ENCODE data around the gene LRRK2. TPM values are rescaled to one million over a fixed set of nuclear protein-coding genes. Genes with fewer than 3 reads are reported as not detected.
A peak's percentile ranks its signal among the peaks of the same experiment; 100 is the strongest.

The LRRK2 gene
- under 1 TPM; 0.23 to 0.80 TPM for total RNA-seq

DNA sequence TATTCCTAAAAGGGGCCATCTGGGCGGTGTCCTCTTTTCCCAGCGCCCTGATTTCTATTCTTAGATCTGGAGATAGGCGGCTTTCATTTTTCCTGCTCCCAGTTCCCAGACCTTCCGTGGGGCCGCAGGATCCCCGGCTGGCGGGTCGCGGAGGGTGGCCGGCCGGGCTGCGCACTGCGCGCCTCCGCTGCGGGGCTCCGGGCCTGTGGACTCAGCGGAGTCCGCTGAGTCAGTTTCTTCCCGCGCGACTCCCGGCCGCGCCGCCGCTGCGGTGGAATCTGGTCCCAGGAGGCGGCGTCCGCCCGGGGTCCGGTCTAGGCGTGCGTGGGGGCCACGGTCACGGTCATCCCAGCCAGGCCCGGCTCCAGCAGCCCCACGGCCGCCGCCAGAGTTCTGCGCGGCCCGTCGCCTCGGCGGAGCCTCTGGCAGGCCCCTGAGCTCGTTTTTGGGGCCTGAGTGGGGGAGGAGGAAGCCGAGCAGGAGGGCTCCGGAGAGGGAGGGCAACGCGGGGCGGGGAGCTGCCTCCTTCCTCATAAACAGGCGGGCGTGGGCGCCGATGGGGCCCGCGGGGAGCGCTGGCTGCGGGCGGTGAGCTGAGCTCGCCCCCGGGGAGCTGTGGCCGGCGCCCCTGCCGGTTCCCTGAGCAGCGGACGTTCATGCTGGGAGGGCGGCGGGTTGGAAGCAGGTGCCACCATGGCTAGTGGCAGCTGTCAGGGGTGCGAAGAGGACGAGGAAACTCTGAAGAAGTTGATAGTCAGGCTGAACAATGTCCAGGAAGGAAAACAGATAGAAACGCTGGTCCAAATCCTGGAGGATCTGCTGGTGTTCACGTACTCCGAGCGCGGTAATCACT is at the start of gene LRRK2:
TSS of gene LRRK2 (plus strand) at position 559 of the 853 bp plus-strand sequence. CDS start at position 694, 135 bp downstream.
- Mint-ChIP-seq H3K27ac (peak within 1 kb of the TSS; percentile 7), H3K36me3 (peaks cover 2% of the 10 kb centered on the region)
- CTCF ChIA-PET: interaction anchor here (0.7 to 1.5 kb wide), 2 partner anchors 13 to 71 kb away, joined by 3 read pairs; no protein-coding TSS in a partner anchor

DNA sequence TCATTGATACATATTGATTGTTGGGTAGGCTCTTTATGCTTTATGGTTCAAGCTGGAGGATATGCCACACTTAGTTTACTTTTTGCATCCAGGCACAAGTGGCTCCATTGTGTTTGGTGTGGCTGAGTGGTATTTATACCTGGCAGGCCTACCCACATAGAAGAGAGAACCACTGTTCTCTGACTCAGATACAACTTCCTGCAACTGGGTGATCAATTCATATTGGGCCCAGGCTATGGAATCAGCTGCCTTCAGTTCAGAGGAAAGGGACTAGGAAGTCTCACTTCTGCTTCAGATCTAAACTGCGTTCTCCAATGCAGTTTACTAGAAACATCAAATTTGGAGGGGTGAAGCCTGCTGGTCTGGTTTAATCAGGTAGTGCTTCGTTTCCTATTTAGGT is 49.8 kb upstream of the LRRK2 start:
- no peaks in the 10 kb centered on the region for H3K36me3 Mint-ChIP-seq
- H3K4me3 Mint-ChIP-seq: no peak overlapping the region
- ATAC-seq (no peak), DNase-seq (no peak)
- CTCF ChIA-PET: no interaction called here
- H3K9me3 Mint-ChIP-seq (ENCODE audit: low read depth): no peaks in the 10 kb centered on the region
- H3K27ac Mint-ChIP-seq: no peak overlapping the region
- H3K4me1 Mint-ChIP-seq: peaks cover 3% of the 10 kb centered on the region
- H3K27me3 Mint-ChIP-seq: peaks cover 2% of the 10 kb centered on the region

More for the DNA sequence above, at the start of gene LRRK2:
- Mint-ChIP-seq H3K4me1 (peaks cover 17% of the 10 kb centered on the region), H3K9me3 (ENCODE audit: low read depth) (no peaks in the 10 kb centered on the region), H3K4me3 (peak within 1 kb of the TSS; percentile 50), H3K27me3 (peaks cover 29% of the 10 kb centered on the region)
- DNase-seq: peak; percentile 67
- ATAC-seq: peak; percentile 87

DNA sequence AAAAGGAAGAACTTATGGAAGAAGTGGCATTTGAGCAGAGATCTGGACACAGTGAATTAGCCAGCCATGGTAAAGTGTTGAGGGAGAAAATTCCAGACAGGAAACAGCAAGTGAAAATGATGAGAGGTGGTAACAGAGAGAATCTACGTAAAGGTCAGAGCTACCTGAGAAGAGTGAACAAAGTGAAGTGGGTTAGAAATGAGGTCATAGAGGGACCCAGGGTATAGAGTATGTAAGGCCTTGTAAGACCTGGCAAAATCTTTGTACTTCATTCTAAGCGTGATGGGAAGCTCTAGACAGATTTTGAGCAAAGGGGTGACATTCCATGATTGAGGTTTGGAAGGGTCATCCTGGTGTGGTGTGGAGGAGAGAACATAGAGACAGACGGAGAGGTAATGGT is 49.3 kb upstream of the LRRK2 start:
- H3K27me3 Mint-ChIP-seq: peaks cover 2% of the 10 kb centered on the region
- CTCF ChIA-PET: no interaction called here
- ATAC-seq (no peak), DNase-seq (no peak)
- no peak overlapping the region for H3K4me3 Mint-ChIP-seq
- no peaks in the 10 kb centered on the region for H3K36me3 Mint-ChIP-seq
- peaks cover 3% of the 10 kb centered on the region for H3K4me1 Mint-ChIP-seq
- no peak overlapping the region for H3K27ac Mint-ChIP-seq
- peaks cover 3% of the 10 kb centered on the region for H3K9me3 Mint-ChIP-seq (ENCODE audit: low read depth)

DNA sequence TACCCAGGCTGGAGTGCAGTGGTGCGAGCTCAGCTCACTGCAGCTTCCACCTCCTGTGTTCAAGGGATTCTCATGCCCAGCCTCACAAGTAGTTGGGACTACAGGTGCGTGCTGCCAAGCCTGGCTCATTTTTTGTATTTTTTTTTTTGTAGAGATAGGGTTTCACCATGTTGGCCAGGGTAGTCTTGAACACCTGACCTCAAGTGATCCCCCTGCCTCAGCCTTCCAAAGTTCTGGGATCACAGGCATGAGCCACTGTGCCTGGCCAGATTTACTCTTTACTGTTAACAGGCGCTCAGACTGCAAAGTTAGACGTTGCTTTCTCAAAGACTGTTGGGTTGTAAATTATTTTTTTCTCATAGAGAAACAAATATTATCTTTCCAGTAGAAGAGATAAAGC is 46.1 kb upstream of the LRRK2 start:
- H3K9me3 Mint-ChIP-seq (ENCODE audit: low read depth): peaks cover 3% of the 10 kb centered on the region
- ATAC-seq (no peak), DNase-seq (no peak)
- no peaks in the 10 kb centered on the region for H3K27me3 Mint-ChIP-seq
- H3K36me3 Mint-ChIP-seq: no peaks in the 10 kb centered on the region
- H3K27ac Mint-ChIP-seq: no peak overlapping the region
- CTCF ChIA-PET: no interaction called here
- no peak overlapping the region for H3K4me3 Mint-ChIP-seq
- peaks cover 5% of the 10 kb centered on the region for H3K4me1 Mint-ChIP-seq

DNA sequence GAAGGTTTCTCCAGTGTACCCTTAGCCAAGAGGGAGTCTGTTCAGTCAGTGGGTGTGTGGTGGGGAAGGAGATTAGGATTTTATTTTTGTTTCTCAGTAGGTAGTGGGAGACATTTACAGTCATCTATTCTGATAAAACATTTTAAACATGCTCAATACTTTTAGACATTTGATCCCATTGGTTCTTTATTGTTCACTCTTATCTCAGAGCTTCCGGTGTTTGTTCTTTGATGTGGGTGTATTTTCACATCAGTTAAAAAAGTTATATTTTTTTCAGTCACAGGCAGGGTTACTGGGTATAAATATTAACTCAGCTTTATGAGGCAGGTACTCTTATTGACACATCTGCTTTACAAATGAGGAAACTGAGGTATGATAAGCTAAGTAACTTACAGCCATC is 43.3 kb upstream of the LRRK2 start:
- no peak for ATAC-seq
- CTCF ChIA-PET: no interaction called here
- H3K4me3 Mint-ChIP-seq: no peak overlapping the region
- H3K36me3 Mint-ChIP-seq: no peaks in the 10 kb centered on the region
- peaks cover 3% of the 10 kb centered on the region for H3K9me3 Mint-ChIP-seq (ENCODE audit: low read depth)
- no peak overlapping the region for H3K27ac Mint-ChIP-seq
- H3K27me3 Mint-ChIP-seq: peaks cover under 1% of the 10 kb centered on the region
- no peak for DNase-seq
- peaks cover 5% of the 10 kb centered on the region for H3K4me1 Mint-ChIP-seq

DNA sequence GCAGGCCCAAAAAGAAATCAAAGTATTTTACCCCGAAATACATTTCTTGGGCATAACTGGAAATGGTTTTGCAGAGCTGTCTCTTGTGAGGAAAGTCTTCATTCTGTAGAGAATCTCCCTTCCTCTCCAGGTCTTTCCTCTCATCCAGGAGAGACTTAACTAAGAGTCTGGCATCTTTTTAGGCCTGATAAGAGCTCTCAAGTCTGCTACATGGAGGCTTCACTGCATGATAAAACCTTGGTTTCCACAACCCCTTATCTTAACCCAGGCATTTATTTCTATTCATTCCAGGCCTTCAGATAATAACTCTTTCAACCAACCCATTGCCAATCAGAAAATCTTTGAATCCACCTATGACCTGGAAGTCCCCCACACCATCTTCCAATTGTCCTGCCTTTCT is 41.1 kb upstream of the LRRK2 start:
- CTCF ChIA-PET: interaction anchor here (1.2 kb wide), 1 partner anchor 25 kb away, joined by 3 read pairs; no protein-coding TSS in a partner anchor
- H3K9me3 Mint-ChIP-seq (ENCODE audit: low read depth): peaks cover 6% of the 10 kb centered on the region
- H3K36me3 Mint-ChIP-seq: peaks cover 1% of the 10 kb centered on the region
- peaks cover 6% of the 10 kb centered on the region for H3K27me3 Mint-ChIP-seq
- H3K4me1 Mint-ChIP-seq: peaks cover 5% of the 10 kb centered on the region
- DNase-seq: no peak
- no peak overlapping the region for H3K4me3 Mint-ChIP-seq
- H3K27ac Mint-ChIP-seq: no peak overlapping the region
- no peak for ATAC-seq

DNA sequence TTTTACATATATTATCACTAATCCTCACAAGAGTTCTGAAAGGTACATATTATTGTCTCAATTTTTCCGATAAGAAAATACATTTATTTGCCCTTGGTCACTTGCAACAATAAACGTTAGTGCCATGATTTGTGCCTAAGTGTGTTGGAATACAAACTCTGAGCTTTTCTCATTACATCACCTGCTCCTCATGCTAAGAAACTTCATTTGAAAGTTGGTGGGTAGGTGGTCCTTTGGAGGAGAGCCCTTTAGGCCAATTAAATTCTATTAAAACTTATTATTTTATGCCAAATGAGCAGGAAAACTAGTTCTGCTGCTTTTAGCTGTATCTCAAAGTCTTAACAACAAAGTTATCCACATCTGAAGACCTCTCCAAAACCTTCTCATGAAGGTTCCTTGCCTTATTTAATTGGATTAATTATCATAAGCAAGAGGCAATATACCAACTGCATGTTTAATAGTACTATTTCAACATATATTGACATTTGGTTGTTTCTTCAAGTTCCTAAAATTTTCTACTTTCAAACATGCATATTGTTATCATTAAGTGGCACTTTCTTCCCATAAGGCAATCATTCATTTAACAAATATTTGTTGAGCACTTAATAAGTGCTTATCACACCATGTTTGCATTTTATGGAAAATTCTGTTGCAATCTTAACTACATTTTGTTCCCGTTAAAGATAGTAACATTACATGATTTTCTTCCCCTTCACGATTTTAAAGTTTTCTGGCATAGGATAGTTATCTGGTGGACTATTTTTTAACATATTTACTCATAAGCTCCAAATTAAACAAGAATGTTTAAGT is 40.1 kb upstream of the LRRK2 start:
- DNase-seq (no peak), ATAC-seq (no peak)
- Mint-ChIP-seq H3K36me3 (peaks cover 3% of the 10 kb centered on the region), H3K4me3 (no peak overlapping the region), H3K4me1 (peaks cover 4% of the 10 kb centered on the region), H3K27me3 (peaks cover 6% of the 10 kb centered on the region), H3K27ac (no peak overlapping the region), H3K9me3 (ENCODE audit: low read depth) (peaks cover 7% of the 10 kb centered on the region)
- CTCF ChIA-PET: interaction anchor here (1.2 kb wide), 1 partner anchor 26 kb away, joined by 3 read pairs; no protein-coding TSS in a partner anchor

DNA sequence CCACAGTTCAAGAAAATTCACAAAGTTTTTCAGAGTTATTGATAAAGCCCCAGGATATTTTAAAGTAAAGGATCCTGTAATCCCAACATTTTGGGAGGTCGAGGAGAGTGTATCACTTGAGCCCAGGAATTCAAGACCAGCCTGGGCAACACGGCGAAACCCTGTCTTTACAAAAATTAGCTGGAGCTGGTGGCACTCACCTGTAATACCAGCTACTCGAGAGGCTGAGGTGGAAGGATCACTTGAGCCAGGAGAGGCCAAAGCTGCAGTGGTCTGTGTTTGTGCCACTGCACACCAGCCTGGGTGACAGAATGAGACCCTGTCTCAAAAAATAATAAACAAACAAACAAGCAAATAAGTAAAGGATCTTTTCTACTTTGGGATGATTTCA is 39.5 kb upstream of the LRRK2 start:
- CTCF ChIA-PET: no interaction called here
- no peak for ATAC-seq

DNA sequence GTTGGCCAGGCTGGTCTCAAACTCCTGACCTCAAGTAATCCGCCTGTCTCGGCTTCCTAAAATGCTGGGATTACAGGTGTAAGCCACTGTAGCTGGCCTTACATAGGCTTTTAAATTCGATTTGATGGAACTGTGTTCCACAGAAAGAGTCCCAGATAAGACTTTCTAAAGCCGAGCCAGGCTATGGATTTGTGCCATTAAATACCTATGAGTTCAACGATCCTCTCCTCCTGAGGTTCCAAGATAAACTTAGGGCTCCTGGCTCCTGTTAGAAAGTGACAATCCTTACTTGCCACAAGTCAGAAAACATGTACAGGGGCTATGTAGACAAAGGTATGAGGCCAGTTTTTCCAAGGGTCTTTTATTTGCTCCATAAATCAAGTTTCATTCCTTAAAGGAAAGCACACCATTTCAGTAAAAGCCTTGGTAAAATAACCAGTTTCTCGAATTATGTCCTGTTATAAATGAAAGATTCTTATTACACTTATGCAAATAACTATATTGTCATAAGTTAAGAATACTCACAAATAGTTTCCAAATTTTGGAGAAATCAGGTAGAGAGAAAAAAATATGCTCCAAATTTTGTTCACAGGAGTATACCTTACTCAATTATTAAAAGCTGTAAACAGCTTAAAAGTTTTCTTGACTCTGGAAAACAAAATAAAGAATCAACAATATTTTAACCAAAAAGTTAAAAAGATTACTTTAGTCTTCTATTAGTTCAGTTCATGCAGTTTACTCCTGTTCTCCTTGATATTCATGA is 36.1 kb upstream of the LRRK2 start:
- H3K27ac Mint-ChIP-seq: no peak overlapping the region
- no peak for ATAC-seq
- H3K27me3 Mint-ChIP-seq: peaks cover 6% of the 10 kb centered on the region
- H3K36me3 Mint-ChIP-seq: peaks cover 5% of the 10 kb centered on the region
- H3K4me1 Mint-ChIP-seq: peaks cover 14% of the 10 kb centered on the region
- CTCF ChIA-PET: no interaction called here
- no peak overlapping the region for H3K4me3 Mint-ChIP-seq
- DNase-seq: no peak
- peaks cover 9% of the 10 kb centered on the region for H3K9me3 Mint-ChIP-seq (ENCODE audit: low read depth)

More for the DNA sequence above, 39.5 kb upstream of the LRRK2 start:
- no peak for DNase-seq
- H3K4me3 Mint-ChIP-seq: no peak overlapping the region
- H3K27me3 Mint-ChIP-seq: peaks cover 6% of the 10 kb centered on the region
- no peak overlapping the region for H3K27ac Mint-ChIP-seq
- H3K36me3 Mint-ChIP-seq: peaks cover 5% of the 10 kb centered on the region
- H3K9me3 Mint-ChIP-seq (ENCODE audit: low read depth): peaks cover 8% of the 10 kb centered on the region
- H3K4me1 Mint-ChIP-seq: peaks cover 2% of the 10 kb centered on the region

DNA sequence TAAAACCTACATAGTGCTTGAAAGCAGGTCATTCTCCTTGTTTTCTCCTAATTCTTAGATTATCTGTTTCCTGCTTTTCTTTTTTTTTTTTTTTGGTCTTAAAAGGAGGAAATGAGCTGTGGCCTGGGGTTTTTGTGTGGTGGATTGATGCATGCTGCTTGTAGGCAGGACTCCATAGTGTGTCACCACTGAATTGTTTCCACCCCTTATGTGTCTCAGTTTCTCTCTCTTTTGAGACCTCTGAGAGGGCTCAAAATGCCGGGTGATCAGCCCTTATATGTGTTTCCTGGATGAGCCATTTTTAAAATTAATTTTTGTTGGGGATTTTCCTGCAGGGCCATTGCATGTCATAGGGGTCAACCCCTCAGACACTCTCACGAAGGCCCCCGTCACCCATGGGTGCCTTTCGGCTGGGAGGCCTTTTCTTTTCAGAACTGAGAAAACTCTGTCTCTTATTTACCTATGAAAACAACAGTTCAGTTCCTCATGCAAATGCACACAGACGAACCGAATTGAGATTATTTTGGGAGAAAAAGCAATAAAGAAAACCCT is 32.0 kb upstream of the LRRK2 start:
- Mint-ChIP-seq H3K27me3 (peaks cover 2% of the 10 kb centered on the region), H3K4me3 (no peak overlapping the region), H3K27ac (peak overlapping the region; percentile 57), H3K36me3 (peaks cover 5% of the 10 kb centered on the region), H3K4me1 (peaks cover 14% of the 10 kb centered on the region), H3K9me3 (ENCODE audit: low read depth) (peaks cover 6% of the 10 kb centered on the region)
- ATAC-seq: peak; percentile 78
- peak; percentile 74 for DNase-seq
- CTCF ChIA-PET: interaction anchor here (1.5 kb wide), 1 partner anchor 39 kb away, joined by 3 read pairs; no protein-coding TSS in a partner anchor

DNA sequence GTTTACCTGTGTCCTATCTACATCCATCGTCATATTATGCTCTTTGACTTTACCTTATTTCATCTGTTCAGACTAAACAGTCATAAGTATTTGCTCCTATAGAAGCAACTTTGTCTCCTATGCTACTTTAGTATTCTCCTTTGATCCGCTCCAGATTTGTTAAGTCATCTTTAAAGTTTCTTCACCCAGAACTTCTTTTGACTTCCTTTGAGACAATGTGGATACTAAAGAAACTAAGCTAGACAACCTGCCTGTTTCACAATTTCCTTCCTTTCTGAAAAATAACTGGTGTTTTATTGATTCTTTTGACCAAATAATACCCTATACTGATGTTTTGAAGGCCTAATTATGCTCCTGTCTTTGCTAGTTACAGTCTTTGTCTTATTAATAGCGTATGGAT is 30.0 kb upstream of the LRRK2 start:
- DNase-seq (no peak), ATAC-seq (no peak)
- Mint-ChIP-seq H3K4me3 (no peak overlapping the region), H3K9me3 (ENCODE audit: low read depth) (peaks cover 4% of the 10 kb centered on the region), H3K27ac (no peak overlapping the region), H3K36me3 (peaks cover 2% of the 10 kb centered on the region), H3K27me3 (peaks cover 2% of the 10 kb centered on the region), H3K4me1 (peaks cover 14% of the 10 kb centered on the region)
- CTCF ChIA-PET: no interaction called here

DNA sequence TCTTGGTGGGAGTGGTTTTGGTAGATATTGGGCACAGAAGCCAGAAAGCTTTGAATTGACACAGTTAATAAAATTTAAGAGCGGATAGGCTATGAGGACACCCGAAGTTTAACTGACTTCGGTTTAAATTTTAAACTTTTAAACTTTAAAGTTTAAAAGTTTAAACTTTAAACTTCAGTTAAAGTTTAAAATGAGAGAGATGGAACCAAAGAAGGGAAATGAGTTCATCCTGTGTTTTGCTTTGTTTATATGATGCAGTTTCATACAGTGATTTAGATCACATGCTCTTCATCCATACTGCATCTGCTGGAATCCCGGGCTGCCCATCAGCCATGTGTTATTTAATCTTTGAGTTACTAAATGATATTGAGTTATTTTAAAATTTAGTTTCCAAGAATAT is 27.2 kb upstream of the LRRK2 start:
- CTCF ChIA-PET: no interaction called here
- DNase-seq (no peak), ATAC-seq (no peak)
- Mint-ChIP-seq H3K9me3 (ENCODE audit: low read depth) (peaks cover 2% of the 10 kb centered on the region), H3K36me3 (no peaks in the 10 kb centered on the region), H3K4me1 (peaks cover 7% of the 10 kb centered on the region), H3K4me3 (no peak overlapping the region), H3K27ac (no peak overlapping the region), H3K27me3 (peaks cover 2% of the 10 kb centered on the region)

DNA sequence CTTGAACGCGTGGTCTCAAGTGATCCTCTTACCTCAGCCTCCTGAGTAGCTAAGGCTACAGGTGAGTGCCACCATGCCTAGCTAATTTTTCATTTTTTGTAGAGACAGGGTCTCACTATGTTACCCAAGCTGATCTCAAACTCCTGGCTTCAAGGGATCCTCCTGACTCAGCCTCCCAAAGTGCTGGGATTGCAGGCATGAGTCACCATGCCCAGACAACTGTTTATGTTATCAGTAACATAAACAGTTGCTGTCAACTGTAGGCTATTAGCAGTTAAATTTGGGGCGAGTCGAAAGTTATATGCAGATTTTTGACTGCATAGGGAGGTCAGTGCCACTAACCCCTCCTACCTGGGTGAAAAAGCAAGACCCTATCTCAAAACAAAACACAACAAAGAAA is 26.2 kb upstream of the LRRK2 start:
- H3K27ac Mint-ChIP-seq: no peak overlapping the region
- H3K36me3 Mint-ChIP-seq: no peaks in the 10 kb centered on the region
- H3K27me3 Mint-ChIP-seq: peaks cover 2% of the 10 kb centered on the region
- no peaks in the 10 kb centered on the region for H3K4me1 Mint-ChIP-seq
- peaks cover 2% of the 10 kb centered on the region for H3K9me3 Mint-ChIP-seq (ENCODE audit: low read depth)
- ATAC-seq (no peak), DNase-seq (no peak)
- CTCF ChIA-PET: no interaction called here
- H3K4me3 Mint-ChIP-seq: no peak overlapping the region

Data from activated CD8-positive, alpha-beta memory T cell treated with anti-CD3 and anti-CD28 coated beads, Interleukin-2, amount 10 ng/mL, durations not matched to agents 7 days and 5 days (primary cell).